Ishikawa (cell line): ENCODE measurements around the gene SON.

Source experiments
- CEBPB ChIP-seq: IDR thresholded peaks from 2 replicates; pipeline ENCODE4 v1.6.1; 2012
- CREB1 ChIP-seq: IDR thresholded peaks from 2 replicates; pipeline ENCODE4 v1.6.1; 2012; ENCODE audit warnings: low read depth
- EGR1 ChIP-seq: IDR thresholded peaks from 2 replicates; pipeline ENCODE4 v1.6.1; 2012
- EP300 ChIP-seq: IDR thresholded peaks from 2 replicates; pipeline ENCODE4 v1.6.1; 2012; ENCODE audit warnings: borderline replicate concordance
- FOXM1 ChIP-seq: IDR thresholded peaks from 2 replicates; pipeline ENCODE4 v1.6.1; 2012; ENCODE audit warnings: low read depth, borderline replicate concordance
- NFIC ChIP-seq: IDR thresholded peaks from 2 replicates; pipeline ENCODE4 v1.6.1; 2012
- RAD21 ChIP-seq: IDR thresholded peaks from 2 replicates; pipeline ENCODE4 v1.6.1; 2012; ENCODE audit warnings: low read depth
- TAF1 ChIP-seq: IDR thresholded peaks from 2 replicates; pipeline ENCODE4 v1.6.1; 2012; ENCODE audit warnings: low read depth, mild to moderate bottlenecking
- TCF12 ChIP-seq: IDR thresholded peaks from 2 replicates; pipeline ENCODE4 v1.6.1; 2012; ENCODE audit warnings: low read depth
- YY1 ChIP-seq: IDR thresholded peaks from 2 replicates; pipeline ENCODE4 v1.6.1; 2012; ENCODE audit warnings: low read depth
- ZBTB7A ChIP-seq: IDR thresholded peaks from 2 replicates; pipeline ENCODE4 v1.6.1; 2012; ENCODE audit warnings: low read depth
- TF ChIP-seq, protein P1 (sequence below): IDR thresholded peaks from 2 replicates; pipeline ENCODE4 v1.6.1; 2012
- TF ChIP-seq, protein P2 (sequence below): IDR thresholded peaks from 2 replicates; pipeline ENCODE4 v1.6.1; 2012; ENCODE audit warnings: low read depth, mild to moderate bottlenecking

DNA sequence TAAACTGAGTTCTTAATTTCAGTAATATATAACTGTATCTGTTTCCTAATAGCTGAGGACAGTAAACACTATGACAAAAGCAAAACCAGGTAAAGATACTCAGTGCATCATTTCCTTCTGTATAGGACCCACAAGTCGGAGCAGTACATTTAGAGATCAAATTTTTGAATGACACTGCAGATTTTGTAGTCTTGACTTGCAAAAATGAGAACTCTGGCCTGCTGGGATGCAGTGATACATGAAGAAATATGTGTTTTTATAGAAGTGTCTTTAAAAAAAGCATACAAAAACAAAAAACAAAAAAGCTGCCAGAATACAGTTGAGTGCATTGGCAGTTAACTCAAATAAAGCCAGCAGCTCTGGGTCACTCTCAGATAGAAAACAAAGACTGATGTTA is 19.9 kb upstream of the SON start:
- TF ChIP-seq, protein P1, sequence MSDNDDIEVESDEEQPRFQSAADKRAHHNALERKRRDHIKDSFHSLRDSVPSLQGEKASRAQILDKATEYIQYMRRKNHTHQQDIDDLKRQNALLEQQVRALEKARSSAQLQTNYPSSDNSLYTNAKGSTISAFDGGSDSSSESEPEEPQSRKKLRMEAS: no peak
- TF ChIP-seq NFIC: no peak
- no peak for TF ChIP-seq TAF1
- TF ChIP-seq CREB1: no peak
- TF ChIP-seq CEBPB: no peak
- no peak for TF ChIP-seq EGR1
- TF ChIP-seq RAD21: no peak
- TF ChIP-seq EP300: no peak
- TF ChIP-seq ZBTB7A: no peak
- TF ChIP-seq, protein P2, sequence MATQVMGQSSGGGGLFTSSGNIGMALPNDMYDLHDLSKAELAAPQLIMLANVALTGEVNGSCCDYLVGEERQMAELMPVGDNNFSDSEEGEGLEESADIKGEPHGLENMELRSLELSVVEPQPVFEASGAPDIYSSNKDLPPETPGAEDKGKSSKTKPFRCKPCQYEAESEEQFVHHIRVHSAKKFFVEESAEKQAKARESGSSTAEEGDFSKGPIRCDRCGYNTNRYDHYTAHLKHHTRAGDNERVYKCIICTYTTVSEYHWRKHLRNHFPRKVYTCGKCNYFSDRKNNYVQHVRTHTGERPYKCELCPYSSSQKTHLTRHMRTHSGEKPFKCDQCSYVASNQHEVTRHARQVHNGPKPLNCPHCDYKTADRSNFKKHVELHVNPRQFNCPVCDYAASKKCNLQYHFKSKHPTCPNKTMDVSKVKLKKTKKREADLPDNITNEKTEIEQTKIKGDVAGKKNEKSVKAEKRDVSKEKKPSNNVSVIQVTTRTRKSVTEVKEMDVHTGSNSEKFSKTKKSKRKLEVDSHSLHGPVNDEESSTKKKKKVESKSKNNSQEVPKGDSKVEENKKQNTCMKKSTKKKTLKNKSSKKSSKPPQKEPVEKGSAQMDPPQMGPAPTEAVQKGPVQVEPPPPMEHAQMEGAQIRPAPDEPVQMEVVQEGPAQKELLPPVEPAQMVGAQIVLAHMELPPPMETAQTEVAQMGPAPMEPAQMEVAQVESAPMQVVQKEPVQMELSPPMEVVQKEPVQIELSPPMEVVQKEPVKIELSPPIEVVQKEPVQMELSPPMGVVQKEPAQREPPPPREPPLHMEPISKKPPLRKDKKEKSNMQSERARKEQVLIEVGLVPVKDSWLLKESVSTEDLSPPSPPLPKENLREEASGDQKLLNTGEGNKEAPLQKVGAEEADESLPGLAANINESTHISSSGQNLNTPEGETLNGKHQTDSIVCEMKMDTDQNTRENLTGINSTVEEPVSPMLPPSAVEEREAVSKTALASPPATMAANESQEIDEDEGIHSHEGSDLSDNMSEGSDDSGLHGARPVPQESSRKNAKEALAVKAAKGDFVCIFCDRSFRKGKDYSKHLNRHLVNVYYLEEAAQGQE: no peak
- no peak for TF ChIP-seq YY1
- no peak for TF ChIP-seq TCF12
- no peak for TF ChIP-seq FOXM1
